Measurements from ENCODE around the gene CYSTM1.

Gene CYSTM1

GRCh38 chr5:140262221-140262620, 87.2 kb downstream of the CYSTM1 start:
- DNase-seq = no peak
- in situ Hi-C loops (cut with HindIII; ENCODE audit: low pct_ligation_motif_present, low pct_unique_long_range_greater_than_20kb, low sequenced_read_pairs) = no loop called here

- in situ Hi-C loops (cut with HindIII; ENCODE audit: low pct_ligation_motif_present, low pct_unique_long_range_greater_than_20kb, low sequenced_read_pairs) = no loop called here
- DNase-seq = no peak
These were observed 87.9 kb downstream of the CYSTM1 start for GRCh38 chr5:140262839-140263238.

- no peak for DNase-seq
- in situ Hi-C loops (cut with HindIII; ENCODE audit: low pct_ligation_motif_present, low pct_unique_long_range_greater_than_20kb, low sequenced_read_pairs) = no loop called here
These were observed 90.9 kb downstream of the CYSTM1 start for GRCh38 chr5:140265845-140266244.

- no peak for DNase-seq
- in situ Hi-C loops (cut with HindIII; ENCODE audit: low pct_ligation_motif_present, low pct_unique_long_range_greater_than_20kb, low sequenced_read_pairs) = no loop called here
These were observed 91.6 kb downstream of the CYSTM1 start for GRCh38 chr5:140266471-140267200.

GRCh38 chr5:140267201-140267540, 92.2 kb downstream of the CYSTM1 start:
- in situ Hi-C loops (cut with HindIII; ENCODE audit: low pct_ligation_motif_present, low pct_unique_long_range_greater_than_20kb, low sequenced_read_pairs) = no loop called here
- DNase-seq = no peak

GRCh38 chr5:140267559-140268018, 92.6 kb downstream of the CYSTM1 start:
- in situ Hi-C loops (cut with HindIII; ENCODE audit: low pct_ligation_motif_present, low pct_unique_long_range_greater_than_20kb, low sequenced_read_pairs) = no loop called here
- no peak for DNase-seq

- in situ Hi-C loops (cut with HindIII; ENCODE audit: low pct_ligation_motif_present, low pct_unique_long_range_greater_than_20kb, low sequenced_read_pairs) = no loop called here
- no peak for DNase-seq
These were observed 95.0 kb downstream of the CYSTM1 start for GRCh38 chr5:140270008-140270407.

GRCh38 chr5:140273401-140273877, 98.5 kb downstream of the CYSTM1 start:
- no peak for DNase-seq
- in situ Hi-C loops (cut with HindIII; ENCODE audit: low pct_ligation_motif_present, low pct_unique_long_range_greater_than_20kb, low sequenced_read_pairs) = no loop called here

- in situ Hi-C loops (cut with HindIII; ENCODE audit: low pct_ligation_motif_present, low pct_unique_long_range_greater_than_20kb, low sequenced_read_pairs) = no loop called here
- no peak for DNase-seq
These were observed 100.8 kb downstream of the CYSTM1 start for GRCh38 chr5:140275837-140276236.

GRCh38 chr5:140282266-140282665, 107.3 kb downstream of the CYSTM1 start:
- DNase-seq = no peak
- in situ Hi-C loops (cut with HindIII; ENCODE audit: low pct_ligation_motif_present, low pct_unique_long_range_greater_than_20kb, low sequenced_read_pairs) = no loop called here

- no peak for DNase-seq
- in situ Hi-C loops (cut with HindIII; ENCODE audit: low pct_ligation_motif_present, low pct_unique_long_range_greater_than_20kb, low sequenced_read_pairs) = no loop called here
These were observed 109.0 kb downstream of the CYSTM1 start for GRCh38 chr5:140284013-140284412.

- in situ Hi-C loops (cut with HindIII; ENCODE audit: low pct_ligation_motif_present, low pct_unique_long_range_greater_than_20kb, low sequenced_read_pairs) = no loop called here
- DNase-seq = no peak
These were observed 111.4 kb downstream of the CYSTM1 start for GRCh38 chr5:140286424-140286823.

- no peak for DNase-seq
- in situ Hi-C loops (cut with HindIII; ENCODE audit: low pct_ligation_motif_present, low pct_unique_long_range_greater_than_20kb, low sequenced_read_pairs) = no loop called here
These were observed 113.0 kb downstream of the CYSTM1 start for GRCh38 chr5:140287801-140288521.

- no peak for DNase-seq
- in situ Hi-C loops (cut with HindIII; ENCODE audit: low pct_ligation_motif_present, low pct_unique_long_range_greater_than_20kb, low sequenced_read_pairs) = no loop called here
These were observed 117.4 kb downstream of the CYSTM1 start for GRCh38 chr5:140292212-140293036.
